HS-27A (cell line): Measurements from ENCODE around the gene VWDE.

Experiments
- DNase-seq: peaks from one replicate; pipeline ENCODE4 v3.0.0-alpha.2; 2012; ENCODE audit warnings: low read depth, missing footprints

The VWDE gene

DNA sequence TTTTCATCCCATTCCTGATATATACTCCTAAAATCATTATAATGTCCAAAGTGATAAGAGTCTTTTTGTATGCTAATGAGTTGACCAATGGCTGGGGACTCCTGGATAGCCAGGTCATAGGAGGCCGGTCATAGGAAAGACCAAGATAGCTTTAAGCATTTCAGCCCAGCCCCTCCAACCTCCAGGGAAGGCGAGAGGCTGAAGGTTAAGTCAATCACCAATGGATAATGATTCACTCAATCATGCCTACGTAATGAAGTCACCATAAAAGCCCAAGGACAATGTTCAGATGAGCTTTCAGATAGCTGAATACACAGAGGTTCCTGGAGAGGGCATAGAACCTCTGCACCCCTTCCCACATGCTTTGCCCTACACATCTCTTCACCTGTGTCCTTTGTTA lies 75.7 kb downstream of the VWDE start:
- no peak for DNase-seq

DNA sequence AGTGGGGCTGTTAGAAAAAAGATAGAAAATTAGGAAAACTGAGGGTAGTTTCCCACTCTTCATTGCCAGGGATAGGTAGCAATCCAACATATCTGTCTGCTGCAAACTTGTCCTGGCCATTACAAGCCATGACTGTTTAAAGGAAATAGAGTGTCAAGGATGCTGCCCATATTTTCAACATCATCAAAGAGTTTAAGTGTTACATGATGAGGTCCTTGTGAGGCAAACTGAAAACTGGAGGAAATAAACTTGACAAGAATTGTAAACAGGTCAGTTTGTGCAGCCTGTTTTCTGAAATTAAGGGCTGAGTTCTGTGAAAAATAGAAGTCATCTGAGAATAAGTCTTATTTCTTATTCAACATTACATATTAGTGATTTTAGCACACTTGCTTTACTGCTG lies 78.0 kb downstream of the VWDE start:
- no peak for DNase-seq

DNA sequence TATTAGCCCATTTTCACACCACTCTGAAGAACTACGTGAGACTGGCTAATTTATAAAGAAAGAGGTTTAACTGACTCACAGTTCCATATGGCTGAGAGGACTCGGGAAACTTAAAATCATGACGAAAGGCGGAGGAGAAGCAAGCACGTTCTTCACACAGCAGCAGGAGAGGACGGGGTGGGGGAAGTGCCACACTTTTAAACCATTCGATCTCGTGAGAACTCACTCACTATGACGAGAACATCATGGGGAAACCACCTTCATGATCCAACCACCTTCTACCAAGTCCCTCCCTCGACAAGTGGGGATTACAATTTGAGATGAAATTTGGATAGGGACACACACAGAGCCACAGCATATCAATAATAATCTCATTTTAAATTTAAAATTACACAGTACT lies 80.2 kb downstream of the VWDE start:
- no peak for DNase-seq

DNA sequence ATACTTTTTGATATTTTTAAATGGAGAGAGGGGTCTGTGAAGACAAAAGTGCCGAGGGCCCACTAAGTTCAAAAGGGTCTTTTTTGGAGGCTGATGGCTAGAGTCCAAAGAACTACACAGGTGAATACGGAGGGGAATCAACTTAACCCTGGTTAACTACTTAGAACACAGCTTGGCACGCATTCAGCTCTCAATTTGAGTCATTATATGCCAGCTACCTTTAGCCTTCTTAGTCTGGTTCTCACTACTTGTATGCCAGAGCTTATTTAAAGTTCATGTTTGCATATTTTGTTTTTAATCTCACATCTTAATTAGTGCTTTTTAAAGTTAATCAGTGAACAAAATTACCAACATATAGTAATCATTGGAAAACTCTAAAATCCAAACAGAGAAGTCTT lies 80.8 kb downstream of the VWDE start:
- DNase-seq: no peak

DNA sequence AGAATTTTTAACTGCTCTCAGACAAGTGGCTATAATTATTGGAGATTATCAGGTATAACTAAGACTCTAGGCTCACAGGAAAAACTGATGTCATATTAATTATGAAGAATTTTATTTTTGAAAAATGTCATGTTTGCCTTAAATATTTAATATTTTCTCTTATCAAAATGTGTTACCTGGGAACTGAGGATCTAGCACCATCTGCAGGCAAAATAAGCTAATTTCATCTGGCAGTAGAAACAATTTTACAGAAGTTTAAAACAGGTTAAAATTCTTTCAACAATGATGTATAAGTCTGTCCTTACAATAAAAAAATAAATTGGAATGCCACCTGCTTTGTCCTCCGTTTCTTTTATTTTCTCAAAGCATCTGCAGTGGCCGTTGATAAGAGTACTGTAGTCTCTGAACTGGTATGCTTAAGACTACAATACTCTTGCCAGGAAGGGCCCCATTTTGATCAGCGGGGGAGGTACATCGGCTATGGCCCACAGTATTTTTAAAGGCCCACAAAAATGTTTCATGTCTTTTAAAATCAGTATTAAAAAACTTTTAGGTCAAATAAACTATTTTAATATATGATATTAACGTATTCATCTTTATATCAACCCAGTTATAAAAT lies 81.3 kb downstream of the VWDE start:
- DNase-seq: no peak

DNA sequence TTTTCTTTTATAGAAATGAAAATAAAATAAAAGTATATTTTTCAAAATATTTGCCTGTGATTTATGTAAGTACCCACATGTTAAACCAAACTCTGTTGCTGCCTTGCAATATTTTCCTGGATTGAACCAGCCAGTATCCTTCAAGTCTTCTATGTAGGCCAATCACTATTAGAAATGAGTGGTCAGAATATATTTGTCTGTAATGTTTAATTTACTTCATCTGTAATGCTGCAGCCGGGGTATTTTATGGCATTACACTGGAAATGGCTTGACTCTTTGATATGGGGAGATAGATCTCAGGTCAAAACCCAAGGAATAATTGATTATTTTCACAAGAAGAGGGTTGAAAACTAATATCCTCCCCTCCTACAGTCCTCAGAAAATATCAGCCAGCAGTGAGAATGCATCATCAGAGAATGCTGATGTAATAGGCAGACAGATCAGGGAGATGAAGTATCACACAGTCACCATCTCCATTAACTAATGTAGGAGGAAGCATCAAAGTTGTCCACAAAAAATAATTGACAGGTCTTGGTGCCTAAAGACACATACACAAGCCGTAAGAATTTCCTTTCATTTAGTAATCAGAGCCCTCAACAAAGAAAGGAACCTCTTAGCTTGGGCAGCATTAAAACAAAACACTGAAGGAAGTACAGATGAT lies 82.5 kb downstream of the VWDE start:
- no peak for DNase-seq

DNA sequence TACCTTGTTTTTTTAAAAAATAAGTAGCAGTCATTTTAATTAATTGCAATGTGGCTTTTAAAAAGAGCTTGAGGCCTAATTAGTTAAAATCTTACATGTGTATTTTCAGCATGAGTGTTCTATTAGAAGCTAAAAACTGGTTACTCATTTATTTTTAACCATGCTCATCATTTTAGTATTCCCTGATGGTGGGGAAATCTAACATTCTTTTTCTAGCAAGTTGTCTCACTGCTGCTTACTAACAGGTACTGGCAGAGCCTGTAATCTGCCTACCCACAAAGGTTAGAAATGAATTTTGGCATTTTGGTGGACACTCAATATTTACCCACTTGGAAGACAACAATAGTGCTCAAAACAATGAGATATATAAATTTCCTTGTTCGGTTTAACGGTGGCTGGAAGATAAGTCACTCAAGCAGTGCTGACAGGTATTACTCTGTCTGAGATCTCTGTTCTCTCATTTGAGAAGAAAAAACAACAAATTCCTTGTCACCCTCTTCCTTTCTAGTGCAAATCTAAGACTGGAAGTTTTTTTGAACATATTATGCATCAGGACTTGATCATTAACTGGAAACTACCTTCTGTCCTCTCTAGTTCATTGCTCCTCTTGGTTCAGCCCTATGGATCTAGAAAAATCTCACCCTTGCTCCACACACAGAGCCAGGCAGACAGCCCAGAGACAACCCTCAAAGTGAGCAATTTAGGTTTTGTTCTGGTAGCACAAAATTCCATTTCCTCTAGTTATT lies 83.3 kb downstream of the VWDE start:
- no peak for DNase-seq

DNA sequence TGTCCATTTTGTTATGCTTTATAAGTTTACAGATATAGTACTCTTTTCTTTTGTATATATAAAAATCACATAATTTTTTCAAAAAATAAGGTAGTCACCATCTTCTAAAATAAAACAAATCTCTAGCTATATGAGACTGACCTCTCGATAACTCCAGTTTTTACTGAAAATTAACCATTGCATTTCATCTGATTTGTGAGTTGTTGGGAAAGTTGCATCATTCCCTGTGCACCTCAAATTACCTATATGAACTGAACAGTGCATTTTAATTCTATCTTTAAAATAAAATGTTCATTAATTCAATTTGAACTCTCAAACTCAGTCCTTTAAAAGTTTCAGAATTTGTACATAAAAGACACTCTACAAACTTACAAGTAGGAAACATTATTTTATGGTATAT lies 86.0 kb downstream of the VWDE start:
- no peak for DNase-seq

DNA sequence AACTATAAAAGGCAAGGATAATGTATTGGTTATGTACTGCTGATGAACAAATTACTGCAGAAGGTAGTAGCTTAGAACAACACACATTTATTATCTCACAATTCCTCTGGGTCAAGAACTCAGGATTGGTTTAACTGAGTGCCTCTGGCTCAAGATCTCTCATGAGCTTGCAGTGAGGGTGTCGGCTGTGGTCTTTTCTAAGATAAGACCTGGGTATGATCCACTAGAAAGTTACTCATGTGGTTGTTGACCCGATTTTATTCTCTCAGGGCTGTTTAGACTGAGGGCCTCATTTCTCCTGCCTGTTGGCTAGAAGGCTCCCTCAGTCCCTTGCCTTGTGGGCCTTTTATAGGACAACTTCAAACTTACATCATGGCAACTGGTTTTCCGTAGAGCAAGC lies 86.7 kb downstream of the VWDE start:
- DNase-seq: no peak

DNA sequence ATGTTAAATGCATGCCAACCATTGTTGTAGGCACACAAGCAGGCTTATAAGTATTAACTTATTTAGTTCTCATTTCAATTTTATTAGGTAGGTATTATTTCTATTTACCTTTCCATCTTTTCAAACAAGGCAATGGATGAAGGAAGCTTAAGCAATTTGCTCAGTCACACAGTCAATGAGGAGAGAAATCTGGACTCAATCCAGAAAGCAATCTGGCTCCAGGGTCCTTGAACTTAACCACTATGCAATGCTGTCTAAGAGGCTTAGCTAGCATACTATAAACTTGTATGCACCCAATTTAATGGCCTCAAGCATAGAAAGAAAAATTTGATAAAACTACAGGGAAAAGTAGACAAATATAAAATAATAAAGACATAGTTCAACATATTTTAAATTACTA lies 88.6 kb downstream of the VWDE start:
- no peak for DNase-seq

DNA sequence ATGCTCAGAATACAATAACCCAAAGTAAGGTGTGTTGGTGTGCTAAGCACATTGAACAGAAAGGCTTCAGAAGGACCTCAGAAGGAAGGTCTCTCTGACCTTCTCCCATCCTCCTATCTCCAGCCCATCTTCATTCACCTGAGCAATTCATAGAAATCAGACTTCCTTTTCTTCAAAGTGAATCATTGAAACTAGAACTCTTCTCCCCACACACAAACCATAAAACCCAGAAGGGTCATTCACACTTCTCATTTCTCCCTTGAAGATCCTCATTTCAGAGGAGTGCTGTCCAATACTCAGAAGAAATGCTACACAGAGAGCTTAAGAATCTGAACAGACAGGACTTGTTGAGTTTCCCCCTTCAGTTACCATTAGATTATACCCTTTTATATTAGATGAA lies 89.5 kb downstream of the VWDE start:
- no peak for DNase-seq

DNA sequence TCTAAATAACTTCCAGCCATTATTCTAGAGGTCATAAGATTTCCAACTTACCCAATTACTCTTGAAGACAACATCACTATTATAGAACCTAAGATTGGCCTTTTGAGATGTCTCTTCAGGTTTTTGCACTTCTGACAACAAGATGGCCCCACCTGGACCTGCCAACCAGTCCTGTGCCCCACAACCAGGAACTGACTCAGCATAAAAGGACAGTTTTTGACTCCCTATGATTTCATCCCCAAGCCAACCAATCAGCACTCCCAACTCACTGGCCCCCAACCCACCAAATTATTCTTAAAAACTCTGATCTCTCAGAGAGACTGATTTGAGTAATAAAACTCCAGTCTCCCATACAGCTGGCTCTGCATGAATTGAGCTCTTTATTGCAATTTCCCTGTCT lies 98.2 kb downstream of the VWDE start:
- DNase-seq: no peak

DNA sequence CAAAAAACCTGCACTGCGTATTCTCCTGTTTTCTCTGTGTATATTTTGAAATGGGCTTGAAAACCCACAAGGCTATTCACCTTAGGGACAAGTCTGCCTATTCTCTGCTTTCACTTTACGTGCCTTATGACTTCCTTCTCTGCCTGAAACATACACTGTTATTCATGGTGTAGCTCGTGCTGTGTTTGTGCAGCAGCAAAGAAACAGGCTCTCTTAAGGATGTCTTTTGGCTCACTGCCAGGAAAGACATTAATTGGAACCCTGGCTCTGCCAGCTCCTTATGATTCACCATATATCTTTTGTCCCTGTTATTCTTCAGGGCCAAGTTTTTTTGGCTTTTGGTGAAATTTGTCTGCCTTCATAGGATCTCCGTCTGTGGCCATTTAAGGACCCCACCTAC lies 100.2 kb downstream of the VWDE start:
- no peak for DNase-seq

DNA sequence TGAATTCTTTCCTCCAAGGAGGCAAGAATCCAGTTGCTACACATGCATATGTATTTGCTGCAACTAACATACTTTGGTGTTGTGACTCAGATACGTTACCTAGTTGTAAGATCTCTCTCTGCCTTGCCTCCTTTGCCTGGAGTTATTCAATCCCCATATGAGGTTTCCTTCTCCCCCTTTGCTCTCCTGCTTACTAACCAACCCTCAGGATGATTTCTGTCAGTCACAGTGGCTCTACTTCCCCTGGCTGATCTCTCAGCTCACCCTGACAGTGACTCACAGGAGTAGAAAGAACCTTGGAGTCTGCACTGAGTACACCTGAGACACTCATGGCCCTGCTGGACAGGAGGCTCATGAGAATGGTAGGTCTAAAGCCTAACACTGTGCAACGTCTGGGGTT lies 100.6 kb downstream of the VWDE start:
- DNase-seq: no peak

DNA sequence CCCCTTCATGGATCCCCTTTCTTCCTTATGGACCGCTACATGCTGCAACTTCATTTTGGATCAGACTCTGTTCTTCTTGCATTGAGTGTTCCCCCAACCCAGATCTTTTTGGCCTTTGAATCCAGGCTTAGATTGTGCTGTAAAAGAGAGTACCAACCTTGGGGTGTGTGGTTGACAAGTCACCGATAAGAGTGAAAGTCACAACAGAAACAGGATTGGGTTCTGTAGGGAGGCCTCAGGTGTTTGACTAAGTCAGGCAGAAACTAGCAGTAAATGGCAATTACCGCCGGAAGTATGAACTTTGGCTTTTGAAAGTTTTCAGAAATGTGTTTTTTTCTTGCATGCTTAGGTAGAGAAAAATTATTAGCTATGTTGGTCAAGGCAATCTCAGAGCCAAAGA lies 103.2 kb downstream of the VWDE start:
- DNase-seq: no peak

DNA sequence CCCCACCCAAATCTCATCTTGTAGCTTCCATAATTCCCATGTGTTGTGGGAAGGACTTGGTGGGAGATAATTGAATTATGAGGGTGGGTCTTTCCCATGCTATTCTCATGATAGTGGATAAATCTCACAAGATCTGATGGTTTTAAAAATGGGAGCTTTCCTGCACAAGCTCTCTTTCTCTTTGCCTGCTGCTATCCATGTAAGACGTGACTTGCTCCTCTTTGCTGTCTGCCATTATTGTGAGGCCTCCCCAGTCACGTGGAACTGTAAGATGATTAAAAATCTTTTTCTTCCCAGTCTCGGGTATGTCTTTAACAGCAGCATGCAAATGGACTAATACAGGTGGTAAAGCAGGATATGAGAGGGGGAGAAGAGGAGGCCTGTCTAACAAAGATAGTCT lies 104.3 kb downstream of the VWDE start:
- no peak for DNase-seq

DNA sequence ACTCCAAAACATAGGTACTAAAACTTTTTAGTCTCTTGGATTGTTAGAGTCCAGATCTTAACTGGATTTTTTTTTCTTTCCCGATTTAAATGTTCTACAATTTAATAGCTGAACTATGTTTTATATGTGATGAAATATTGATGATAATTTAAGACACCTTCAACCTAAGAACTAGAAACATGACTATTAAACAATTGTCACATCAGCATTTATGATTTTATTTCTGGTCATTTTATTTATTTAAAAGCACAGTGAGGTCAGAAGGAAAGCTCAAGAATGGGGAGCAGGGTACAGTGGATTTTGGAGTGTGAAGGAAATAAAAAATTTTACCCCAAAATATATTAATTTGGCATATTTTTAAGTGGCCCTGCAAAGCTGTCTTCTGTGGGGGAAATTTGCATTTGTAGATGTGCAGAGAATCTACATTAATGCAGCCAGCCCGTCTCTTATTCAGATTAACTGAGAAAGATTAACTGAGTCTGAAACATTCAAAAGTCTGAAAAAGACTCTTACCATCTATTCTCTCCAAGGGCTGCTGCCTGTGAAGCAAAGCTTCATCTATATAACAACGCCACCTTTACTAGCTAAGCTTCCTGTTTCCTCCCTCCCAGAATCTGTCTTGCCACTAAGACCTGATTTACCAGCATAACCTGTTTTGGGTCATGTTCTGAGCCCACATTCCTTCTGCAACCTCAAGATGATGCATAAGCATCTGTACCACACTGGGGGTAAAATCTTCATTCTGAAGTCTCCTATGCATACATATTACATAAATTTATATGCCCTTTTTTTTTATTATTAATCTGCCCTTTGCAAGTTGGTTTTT lies 106.2 kb downstream of the VWDE start:
- DNase-seq: no peak

DNA sequence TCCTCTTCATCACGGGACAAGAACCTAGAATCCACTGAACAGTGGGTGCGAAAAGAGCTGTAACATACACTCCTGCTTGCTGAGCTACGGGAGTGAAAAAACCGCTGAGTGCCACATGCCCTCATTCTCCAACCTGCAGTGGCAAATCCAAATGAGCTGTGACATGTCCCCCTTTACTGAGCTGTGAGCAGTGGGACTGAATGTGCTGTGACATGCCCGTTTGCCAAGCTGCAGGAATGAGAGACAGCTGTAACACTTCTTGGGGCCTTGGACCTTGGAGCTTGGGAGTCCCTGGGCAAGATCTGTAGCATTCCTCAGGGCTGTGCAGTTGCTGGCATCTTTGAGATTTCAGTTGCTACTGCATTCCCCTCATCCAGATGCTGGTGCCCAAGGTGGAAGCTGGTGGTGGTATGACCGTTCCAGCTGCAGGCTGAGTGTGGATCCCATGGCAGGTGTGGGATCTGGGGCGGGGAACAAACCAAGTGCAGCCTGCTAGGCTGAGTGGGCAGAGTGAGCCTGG lies 107.6 kb downstream of the VWDE start:
- no peak for DNase-seq

DNA sequence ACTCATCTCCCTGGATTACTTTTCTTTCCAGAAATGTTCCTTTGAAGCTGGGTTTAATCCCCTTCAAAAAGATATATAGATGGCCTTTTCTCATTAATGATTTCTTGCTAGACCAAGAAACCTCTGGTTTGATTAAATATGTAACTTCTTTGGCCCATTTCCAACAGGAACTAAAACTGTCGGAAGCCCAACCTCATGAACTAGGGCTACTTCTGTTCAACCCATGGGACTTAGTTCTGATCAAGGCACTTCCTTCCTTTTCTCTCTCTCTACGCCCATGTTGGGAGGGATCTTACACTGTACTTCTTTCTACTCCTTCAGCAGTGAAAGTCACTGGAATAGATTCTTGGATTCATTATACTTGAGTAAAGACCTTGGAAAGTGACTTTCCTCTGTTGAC lies 109.0 kb downstream of the VWDE start:
- DNase-seq: no peak

DNA sequence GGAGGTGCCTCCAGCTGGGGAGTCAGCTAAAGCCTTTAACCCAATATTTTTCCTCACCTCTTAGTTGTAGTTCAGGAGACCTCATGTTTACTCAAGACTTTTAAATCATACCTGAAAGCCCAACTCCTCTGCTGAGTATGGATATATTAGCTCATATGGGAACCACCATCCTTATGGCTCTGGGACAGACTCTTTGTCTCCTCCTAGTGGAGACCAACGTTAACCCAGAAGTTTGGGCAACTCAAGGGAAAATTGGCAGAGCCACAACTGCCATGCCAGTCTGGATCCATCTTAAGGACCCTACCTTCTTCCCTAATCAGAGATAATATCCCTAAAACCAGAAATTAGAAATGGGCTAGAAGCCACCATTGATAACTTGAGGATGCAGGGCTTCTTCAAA lies 111.8 kb downstream of the VWDE start:
- DNase-seq: no peak

DNA sequence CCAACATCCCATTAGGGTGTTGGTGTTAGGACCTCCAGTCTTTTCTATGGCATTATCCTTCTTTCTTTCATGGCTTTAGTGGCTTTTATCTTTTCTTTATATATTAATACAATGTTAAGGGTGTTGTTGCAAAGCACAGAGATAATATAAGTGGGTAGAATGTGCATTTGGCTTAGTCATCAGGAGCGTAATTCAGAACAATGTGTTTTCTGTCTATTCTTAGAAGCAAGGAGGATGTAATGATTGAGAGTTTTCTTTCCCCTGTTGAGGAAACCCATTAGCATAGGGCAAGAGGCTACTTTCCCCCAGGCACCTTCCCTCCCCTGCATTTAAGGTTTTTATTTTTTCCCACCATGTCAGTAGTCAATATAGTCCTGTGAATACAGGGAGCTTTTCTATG lies 112.9 kb downstream of the VWDE start:
- DNase-seq: no peak

DNA sequence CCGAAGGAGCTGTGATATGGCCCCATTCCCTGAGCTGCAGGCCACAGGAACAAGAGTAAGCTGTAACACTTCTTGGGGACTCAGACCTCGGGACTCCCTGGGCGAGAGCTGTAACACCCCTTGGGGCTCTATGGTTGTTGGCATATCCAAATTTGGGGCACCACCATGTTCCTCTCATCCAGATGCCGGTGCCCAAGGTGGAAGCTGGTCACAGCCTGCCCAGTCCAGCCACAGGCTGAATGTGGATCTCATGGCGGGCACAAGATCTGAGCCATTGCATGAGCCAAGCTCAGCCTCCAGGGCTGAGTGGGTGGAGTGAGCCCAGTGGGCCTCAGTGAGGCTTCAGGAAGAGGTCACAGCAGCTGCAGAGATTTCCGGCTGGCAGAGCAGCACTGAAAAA lies 113.7 kb downstream of the VWDE start:
- no peak for DNase-seq

DNA sequence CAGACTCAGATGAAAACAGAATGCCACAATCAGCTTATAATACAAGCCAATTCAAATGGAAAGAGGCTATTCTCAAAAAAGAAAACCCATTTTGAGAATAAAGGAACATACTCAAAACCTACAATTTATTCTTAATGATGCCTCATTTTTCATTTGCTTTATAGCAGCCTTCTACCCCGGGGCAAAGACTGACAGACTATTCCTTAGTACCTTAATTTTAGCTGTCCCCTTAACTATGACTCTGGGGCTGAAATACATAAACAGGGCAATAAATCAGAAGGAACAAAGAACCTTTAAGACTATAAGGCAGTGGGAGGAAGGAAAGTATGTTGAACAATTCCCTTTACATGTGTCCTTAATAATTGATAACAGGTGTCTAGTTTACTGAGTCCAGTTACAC lies 115.8 kb downstream of the VWDE start:
- DNase-seq: no peak
